RCC 7860 (cell line): ENCODE data around the gene HACD4.
A peak's percentile ranks its signal among the peaks of the same experiment; 100 is the strongest.
"Not testable (repeated sequence)": the region's sequence is repeated elsewhere in the genome, so short reads cannot be mapped to it uniquely, and the experiment has no call there.

Experiments used
- DNase-seq: peaks from one replicate; pipeline ENCODE4 v3.0.0-alpha.2; 2015; ENCODE audit warnings: low spot score
- FAIRE-seq: peaks from 2 replicates; lab custom pipeline; 2012; peaks lifted over from hg19 to GRCh38; lab: Jason Lieb, UNC

HACD4 gene

DNA sequence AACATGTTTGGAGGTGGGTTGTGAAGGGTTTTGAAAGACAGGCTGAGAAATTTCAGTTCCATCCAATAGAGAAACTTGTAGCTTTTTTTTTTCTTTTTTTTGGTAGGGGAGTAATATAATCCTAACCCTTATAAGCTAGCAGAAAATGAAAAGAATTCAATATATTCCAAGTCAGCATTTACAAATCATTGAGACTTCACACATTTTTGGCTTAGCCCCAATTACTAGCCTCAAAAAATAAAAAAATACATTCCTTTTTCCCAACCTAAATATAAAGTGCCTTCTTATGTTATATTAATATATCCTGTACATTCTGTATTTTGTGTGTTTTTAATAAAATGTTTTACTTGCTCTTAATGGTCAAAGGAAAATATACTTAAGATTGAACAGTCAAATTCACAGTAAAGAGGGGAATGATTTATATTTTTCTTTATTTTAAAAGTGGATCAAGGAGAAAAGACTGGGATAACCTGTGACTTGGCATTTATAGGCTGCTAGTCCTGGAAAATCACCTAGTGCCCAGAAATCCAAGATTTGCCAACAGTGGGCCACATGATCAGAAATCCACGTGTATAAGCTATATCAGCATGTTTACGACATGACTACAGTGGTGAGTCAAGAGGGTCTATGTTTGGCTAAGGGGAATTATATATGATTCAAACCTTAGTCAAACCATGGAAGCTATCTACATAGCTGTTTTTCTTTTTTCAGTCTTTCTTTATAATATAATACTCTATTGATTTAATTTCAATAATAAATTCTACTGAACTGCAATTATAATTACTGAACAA is 14.5 kb downstream of the HACD4 start:
- DNase-seq (peak; percentile 56), FAIRE-seq (no peak)

DNA sequence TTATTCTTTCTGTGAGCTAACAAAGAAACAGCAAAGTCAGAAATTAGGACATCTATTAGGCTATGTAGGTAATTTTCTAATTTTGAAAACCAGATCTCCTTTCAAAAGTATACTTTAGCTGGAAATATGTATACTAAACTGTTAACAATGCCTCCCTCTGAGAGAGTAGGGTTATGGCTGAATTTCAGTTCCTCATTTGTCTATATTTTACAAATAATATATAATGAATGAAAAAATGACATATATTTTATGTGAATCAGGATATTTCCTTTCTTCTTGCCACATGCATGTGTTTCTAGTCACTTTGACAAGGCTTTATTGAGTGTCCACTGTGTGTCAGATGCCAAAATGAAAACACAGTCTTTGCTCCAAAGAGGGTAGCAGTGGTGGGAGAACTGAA is 15.4 kb downstream of the HACD4 start:
- DNase-seq (no peak), FAIRE-seq (no peak)

DNA sequence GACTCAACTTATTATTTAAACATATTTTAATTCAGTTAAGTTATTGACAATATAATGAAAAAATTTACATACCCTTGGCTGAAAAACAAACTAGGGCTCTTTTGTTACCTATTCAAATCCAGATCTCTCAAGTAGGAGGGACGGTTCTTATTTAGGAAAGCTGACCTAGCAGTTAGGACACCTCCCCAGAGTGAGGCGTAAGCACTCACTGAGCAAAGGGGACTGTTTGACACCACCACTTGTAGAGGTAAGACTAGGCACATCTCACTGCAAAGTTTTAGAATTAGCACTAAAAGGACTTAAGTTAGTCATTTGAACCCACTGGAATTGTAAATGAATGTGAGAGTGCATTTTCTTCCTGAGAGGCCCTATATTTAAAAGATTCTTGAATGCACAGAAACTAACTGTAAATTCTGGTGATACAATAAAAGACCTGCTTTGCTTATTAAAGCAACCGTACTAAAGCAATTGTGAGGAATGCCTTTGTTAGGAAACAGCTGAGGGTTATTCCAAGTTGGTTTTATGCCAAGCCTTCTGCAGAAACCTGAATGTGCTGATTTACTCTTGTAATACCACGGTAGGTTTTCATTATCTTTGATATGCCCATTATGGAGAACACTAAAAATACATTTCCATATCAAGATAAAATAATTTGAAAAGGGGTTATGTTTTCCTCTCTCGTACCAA is 16.2 kb downstream of the HACD4 start:
- no peak for FAIRE-seq
- no peak for DNase-seq

DNA sequence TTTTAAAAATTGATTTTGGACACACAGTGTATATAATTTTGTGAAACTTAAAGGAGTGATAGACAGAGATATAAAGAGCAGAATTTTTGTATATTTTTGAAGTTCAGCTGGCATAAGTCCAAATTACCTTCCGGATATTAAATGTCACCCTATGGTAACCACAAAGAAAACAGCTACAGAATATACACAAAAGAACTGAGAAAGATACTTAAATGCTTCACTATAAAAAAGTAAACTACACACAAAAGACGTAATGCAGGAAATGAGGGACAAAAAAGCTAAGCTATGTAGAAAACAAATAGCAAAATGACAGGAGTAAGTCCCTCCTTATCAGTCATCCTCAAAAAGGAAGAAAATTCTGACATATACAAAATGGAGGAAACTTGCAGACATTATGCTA is 29.4 kb downstream of the HACD4 start:
- FAIRE-seq, result no peak

DNA sequence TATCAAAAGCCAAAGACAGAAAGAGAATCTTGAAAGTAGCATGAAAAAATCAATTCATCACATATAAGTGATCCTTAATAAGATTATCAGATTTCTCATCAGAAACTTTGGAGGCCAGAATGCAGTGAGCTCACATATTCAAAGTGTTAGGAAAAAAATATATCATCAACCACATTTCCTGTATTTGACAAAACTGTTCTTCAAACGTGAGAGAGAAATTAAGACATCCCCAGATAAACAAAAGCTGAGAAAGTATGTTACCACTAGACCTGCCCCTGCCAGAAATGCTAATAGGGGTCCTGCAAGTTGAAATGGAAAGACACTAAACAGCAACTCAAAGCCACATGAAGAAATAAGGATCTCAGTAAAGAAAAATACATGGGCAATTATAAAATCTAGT is 29.9 kb downstream of the HACD4 start:
- FAIRE-seq (no peak), DNase-seq (no peak)

More for the DNA sequence above, 29.4 kb downstream of the HACD4 start:
- DNase-seq, result no peak

DNA sequence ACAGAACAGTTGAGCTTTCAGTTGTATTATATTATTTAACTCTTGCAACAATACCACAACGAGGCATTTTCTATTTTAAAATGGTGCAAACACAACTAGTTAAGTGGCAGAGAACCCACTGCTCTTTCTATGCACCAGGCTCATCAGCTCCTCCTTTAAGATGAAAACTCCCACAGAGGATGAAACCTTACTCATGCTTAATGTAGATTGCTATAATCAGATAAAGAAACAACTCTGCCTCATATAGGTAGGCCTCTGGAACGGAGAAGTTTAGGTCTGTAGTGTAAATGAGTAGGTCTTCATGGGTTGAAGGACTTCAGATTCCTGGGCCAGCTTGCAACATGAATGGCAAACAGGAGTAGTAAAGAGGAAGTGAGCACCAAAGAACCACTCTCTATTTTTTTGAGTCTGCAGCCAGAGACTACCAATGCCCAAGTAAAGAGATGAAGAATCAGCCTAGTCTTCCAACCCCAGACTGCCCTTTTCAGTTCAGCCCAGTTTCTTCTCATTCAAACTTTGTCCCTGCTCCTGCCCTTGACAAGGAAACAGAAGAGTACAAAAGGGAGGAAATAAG is 33.9 kb downstream of the HACD4 start:
- DNase-seq, result no peak
- FAIRE-seq, result no peak

DNA sequence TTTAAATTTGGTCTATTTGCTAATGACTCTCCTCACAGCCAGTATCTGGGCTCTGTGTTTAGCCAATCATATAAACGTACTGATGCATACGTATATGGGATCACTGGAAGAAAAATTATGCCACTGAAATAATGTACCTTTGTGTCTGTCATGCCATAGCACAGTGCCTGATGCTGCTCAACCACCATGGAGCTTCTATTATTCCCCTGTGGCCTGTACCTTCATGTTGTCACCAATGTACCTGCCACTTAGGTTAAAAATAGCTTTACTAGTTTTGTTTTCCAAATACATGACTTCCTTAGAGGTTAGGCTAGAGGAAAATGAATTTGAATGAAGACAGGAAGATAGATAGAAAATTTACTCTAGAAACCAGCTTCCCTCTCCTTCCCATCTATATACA is 34.6 kb downstream of the HACD4 start:
- no peak for DNase-seq
- no peak for FAIRE-seq

DNA sequence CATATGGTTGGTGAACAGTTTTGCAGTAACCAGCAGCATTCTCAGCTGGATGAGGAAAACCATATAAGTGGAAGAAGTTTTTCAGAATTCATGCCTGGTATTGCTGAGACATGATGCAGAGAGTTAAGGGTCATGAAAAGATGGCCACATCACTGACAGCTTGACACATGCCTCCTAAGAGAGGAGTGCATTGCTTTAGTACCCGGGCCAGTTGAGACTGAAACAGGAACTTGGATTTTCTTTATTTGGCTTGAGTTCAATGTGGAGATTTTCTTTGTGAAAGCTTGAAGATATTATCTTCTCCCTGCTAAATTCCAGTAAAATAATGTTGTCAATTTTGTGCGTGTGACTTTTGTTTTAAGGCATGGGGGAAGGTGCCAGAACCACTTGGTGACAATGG is 35.8 kb downstream of the HACD4 start:
- DNase-seq (no peak), FAIRE-seq (no peak)

DNA sequence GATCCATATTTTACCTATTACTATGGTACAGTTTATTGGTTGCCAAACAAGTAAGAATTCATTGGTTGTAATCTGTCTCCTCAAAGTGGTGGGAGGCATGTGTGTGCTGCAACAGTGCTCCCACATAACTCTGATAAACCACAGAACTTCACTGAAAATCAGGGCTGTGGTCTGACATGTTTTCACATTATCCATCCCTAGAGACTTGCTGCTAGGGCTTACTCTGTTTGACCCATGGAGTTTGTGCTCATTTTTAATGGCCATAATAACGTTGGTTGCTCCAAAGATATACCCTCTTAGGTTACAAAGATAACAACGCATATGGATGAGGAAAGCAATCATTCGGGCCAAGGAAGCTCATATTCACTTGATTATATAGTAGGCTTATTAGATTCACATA is 37.0 kb downstream of the HACD4 start:
- no peak for DNase-seq
- FAIRE-seq, result no peak

DNA sequence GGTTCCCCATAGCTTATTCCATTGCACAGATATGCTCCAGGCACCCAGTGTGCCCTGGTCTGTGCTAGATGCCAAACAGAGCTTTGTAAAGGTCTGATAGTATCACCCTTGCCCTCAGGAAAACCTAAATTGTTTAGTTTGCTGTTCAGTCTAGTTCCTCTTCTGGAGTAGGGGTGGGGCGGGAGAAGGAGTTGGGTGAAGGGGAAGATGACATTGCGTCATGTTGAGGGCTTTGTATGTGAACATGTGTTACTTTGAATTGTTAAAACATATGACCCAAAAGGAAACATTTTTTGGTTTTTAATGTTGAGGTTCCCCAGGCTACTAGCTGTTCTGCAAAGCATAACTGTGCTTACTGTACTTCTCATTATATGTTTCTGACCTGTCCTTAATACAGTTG is 40.6 kb downstream of the HACD4 start:
- no peak for FAIRE-seq

DNA sequence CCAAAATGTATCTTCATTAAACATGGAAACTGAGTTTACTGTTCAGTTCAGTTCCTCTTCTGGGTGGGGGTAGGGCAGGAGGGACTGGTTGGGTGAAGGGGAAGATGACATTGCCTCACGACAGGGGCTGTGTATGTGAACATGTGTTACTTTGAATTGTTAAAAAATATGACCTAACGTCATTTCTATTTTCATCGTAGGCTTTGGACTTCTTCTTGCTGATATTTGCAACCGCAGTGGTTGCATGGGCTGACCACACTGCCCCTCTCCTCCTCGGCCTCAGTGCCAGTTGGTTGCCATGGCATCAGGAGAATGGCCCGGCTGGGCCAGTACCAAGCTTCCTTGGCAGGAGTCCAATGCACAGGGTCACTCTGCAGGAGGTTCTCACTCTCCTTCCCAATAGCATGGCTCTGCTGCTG is 41.5 kb downstream of the HACD4 start:
- no peak for DNase-seq
- no peak for FAIRE-seq

More for the DNA sequence above, 40.6 kb downstream of the HACD4 start:
- DNase-seq, result no peak

DNA sequence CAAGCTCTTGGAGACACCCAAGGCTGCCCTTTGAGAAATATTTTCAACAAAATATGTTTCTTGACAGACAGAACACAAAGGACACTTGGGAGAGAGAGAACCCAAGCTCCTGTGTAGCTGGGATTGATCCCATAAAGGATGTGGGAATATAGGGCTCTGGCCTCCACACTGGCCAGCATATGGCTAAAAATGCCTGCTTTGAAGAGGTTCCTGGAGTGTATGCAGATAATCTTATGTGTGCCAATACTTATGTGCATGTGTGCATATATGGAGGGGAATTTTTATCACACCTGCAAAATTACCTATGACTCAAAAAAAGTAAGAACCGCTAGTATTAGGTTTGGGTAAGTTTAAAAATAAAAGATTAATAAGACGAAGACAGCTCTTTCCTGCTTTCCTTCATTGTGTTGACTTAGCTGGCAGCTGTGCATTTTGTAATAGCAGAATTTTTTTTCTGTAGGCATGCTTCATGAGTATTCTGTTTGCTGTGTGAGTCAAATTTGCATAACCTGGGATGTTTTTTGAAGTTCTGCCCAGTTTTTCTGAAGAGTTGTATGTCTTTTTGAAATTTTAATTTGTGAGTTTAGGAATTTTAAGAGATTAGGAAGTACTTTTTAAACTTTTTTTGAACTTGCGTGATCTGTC is 42.6 kb downstream of the HACD4 start:
- no peak for FAIRE-seq
- DNase-seq, result no peak

DNA sequence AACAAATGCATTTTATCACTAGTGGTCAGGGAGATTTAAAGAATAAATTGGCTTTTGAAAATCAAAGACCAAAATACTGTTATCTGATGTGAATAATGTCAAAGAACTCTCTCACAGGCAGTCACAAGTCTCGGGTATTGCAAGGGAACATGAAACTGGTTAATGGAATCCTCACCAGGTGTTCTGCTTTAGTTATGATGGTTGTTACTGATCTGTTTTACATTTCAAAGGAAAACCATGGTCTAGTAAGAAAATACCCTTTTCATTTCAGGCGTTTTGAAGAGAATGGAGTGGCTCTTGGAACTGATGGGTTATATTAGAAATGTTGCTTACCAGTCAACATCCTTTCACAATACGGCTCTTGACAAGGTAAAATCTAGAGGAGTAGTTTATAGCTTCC is 43.4 kb downstream of the HACD4 start:
- no peak for FAIRE-seq
- no peak for DNase-seq

DNA sequence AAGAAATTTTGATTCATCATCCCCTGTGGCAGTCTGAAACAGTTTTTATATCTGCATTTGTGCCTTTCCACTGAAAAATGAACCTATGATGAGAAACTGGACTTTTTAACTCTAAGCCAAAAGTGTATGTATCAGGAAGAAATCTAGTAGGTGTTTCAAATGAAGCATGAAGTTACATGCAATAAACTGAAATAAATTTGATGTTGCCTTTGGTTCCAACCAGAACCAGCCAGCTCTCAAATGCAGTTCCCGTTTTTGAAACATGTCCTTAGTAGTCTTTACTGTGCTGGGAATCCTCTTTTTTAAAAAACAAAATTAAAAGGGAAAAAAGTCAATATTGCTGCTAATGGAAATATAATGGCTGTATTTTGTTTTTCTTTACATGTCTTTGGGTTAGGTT is 43.9 kb downstream of the HACD4 start:
- DNase-seq (no peak), FAIRE-seq (no peak)

DNA sequence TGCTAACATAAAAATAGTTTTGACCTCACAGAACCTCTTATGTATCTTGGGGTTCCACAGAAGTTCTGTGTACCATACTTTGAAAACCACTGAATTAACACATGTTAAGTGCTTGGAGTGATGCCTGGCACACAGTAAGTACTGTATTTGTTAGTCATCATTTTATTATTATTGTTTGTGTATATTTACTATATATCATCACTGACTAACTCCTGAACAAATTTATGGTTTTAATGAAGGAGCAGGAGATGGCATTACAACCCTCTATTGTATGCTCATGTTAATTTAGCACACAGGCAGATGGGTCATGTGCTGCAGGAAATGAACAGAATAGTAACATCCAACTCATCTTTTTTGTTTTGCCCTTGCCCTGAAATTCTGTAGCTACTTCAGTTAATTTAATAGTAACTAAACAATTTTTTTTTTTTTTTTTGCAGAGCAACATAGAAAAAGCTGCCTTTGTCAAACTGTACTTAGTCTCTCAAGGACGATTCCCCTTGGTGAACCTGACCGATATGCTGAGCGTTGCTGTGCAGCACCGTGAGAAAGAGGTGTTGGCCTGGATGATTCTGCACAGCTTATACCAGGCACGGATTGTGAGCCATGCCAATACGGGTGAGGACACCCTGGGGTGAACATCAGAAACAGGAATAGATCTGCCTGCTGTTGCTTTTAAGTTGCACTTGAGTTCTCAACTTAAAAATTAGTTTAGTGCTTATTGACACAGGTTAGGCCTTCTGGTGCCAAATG is 45.4 kb downstream of the HACD4 start:
- DNase-seq (no peak), FAIRE-seq (no peak)

DNA sequence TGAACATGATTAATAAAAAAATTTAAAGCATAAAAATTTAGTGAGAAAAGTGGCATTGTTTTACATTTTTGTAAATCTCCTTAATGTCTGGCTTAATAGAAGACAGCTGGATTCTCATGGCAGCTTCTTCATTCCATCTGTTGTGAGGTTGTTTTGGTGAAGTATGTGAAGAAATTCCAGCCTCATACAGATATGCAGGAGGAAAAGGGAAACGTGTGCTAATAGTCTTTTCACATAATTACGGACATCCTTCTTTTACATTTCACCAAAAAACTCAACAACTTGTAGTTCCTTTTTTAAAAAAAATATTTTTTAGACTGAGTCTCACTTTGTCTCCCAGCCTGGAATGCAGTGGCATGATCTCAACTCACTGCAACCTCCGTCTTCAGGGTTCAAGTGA is 46.9 kb downstream of the HACD4 start:
- DNase-seq (no peak), FAIRE-seq (no peak)

DNA sequence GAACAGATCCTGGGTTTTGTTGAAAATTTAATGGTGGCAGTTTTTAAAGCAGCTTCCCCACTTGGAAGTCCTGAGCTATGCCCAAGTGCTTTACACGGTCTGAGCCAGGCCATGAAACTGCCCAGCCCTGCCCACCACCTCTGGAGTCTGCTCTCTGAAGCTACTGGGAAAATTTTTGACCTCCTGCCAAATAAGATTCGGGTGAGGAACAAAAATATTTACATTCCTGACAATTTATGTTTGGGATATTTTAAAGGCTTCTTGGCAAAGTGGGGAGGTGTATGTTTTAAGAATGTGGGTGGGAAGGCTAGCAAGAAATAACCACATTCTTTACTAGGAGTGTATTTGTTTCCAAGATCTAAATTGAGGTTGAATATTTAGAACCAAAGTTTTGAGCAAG is 50.0 kb downstream of the HACD4 start:
- DNase-seq (no peak), FAIRE-seq (no peak)

DNA sequence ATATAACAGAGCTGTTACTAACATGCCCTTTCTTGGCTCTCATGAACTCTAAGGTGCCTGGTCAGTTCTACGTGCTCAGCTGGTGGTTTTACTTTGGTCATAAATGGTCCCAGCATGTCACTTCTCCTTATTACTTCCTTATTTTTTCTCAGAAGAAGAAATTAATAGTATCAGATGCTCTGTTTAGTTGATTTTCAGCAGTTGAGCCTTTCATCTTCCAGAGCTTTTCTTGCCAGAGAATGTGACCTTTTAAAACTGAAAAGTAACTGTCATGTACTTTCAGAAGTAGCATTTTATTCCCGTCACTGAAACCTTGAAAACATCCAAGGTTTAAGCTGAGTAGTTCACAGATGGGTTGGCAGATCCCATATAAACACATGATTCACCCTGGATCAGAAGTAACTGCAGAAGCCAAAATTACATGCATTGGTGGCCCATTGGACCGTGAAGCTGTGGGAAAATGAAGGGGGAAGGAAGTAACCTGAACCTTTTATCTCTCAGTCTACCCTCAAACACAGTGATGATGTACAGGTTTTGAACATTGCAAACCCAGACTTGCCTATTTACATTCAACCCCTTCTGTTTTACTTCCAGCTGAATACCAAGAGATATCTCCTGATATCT is 50.5 kb downstream of the HACD4 start:
- DNase-seq, result peak; percentile 64
- FAIRE-seq, result peak; percentile 91

DNA sequence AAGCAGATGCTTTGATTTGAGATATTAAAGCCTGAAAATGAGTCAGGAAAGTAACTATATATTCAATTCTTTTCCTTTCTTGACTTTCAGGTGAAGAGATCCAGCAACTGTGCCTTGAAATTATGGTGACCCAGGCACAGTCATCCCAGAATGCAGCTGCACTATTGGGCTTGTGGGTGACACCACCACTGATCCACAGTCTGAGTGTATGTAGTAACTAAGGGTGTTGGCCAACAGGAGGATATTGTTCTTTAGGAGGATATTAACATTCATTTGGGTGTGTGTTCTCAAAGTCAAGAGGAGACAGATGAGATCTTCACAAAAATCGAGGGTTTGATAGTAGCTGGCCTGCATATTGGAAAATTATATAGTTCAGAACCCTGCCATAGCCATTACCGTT is 53.2 kb downstream of the HACD4 start:
- no peak for DNase-seq
- no peak for FAIRE-seq

DNA sequence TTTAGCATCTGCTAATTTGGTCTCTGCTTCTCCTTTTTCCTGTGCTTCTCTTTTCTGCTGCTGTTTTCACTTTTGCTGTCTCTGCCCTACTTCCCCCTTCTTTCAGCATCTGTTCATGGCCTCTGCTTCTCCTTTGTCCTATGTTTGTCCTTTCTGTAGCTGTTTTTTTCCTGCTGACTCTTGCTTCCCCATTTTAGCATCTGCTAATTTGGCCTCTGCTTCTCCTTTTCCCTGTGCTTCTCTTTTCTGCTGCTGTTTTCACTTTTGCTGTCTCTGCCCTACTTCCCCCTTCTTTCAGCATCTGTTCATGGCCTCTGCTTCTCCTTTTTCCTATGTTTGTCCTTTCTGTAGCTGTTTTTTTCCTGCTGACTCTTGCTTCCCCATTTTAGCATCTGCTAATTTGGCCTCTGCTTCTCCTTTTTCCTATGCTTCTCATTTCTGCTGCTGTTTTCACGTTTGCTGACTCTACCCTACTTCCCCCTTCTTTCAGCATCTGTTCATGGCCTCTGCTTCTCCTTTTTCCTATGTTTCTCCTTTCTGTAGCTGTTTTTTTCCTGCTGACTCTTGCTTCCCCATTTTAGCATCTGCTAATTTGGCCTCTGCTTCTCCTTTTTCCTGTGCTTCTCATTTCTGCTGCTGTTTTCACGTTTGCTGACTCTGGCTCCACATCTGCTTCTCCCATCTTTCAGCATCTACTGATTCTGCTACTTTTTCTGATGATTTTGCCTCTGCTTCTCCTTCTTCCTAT is 57.1 kb downstream of the HACD4 start:
- not testable (repeated sequence) for DNase-seq, FAIRE-seq
